NCI-H2227 (cell line): Measurements from ENCODE around the gene PCGF1.

Source experiments
- DNase-seq: peaks from one replicate; lab custom pipeline; 2025; ENCODE audit not compliant: unreplicated experiment; lab: John Stamatoyannopoulos, UW

PCGF1 gene

GRCh38 chr2:74507145-74507925 is at the start of gene PCGF1:
PCGF1 (minus strand) TSS chr2:74507695; CDS start chr2:74507668, 27 bp downstream.
- DNase-seq, result peak; percentile 99

GRCh38 chr2:74556831-74557370 is 49.4 kb upstream of the PCGF1 start:
- no peak for DNase-seq

- DNase-seq, result no peak
Observed at GRCh38 chr2:74556159-74556558, 48.7 kb upstream of the PCGF1 start.

- no peak for DNase-seq
Observed at GRCh38 chr2:74555610-74556103, 48.2 kb upstream of the PCGF1 start.

- DNase-seq, result peak; percentile 73
Observed at GRCh38 chr2:74554820-74555531, 47.5 kb upstream of the PCGF1 start.

- DNase-seq, result peak; percentile 91
Observed at GRCh38 chr2:74553892-74554819, 46.7 kb upstream of the PCGF1 start, which contains the start of the genes DOK1 and LOXL3. DOK1 (plus strand) TSS chr2:74554720; CDS start chr2:74554755, 35 bp downstream. LOXL3 (minus strand) TSS chr2:74553942; CDS start chr2:74552634, 1,308 bp downstream.

GRCh38 chr2:74552914-74553811 is 45.7 kb upstream of the PCGF1 start:
- peak; percentile 62 for DNase-seq

- no peak for DNase-seq
Observed at GRCh38 chr2:74551942-74552913, 44.7 kb upstream of the PCGF1 start.

GRCh38 chr2:74551530-74551929 is 44.0 kb upstream of the PCGF1 start:
- no peak for DNase-seq

GRCh38 chr2:74550231-74550630 is 42.7 kb upstream of the PCGF1 start:
- no peak for DNase-seq

- DNase-seq, result peak; percentile 82
Observed at GRCh38 chr2:74548900-74549826, 41.7 kb upstream of the PCGF1 start.

- peak; percentile 50 for DNase-seq
Observed at GRCh38 chr2:74548285-74548899, 40.9 kb upstream of the PCGF1 start.

- DNase-seq, result no peak
Observed at GRCh38 chr2:74546004-74546403, 38.5 kb upstream of the PCGF1 start.

GRCh38 chr2:74544634-74545033 is 37.1 kb upstream of the PCGF1 start:
- no peak for DNase-seq

- no peak for DNase-seq
Observed at GRCh38 chr2:74542978-74543377, 35.5 kb upstream of the PCGF1 start.

- DNase-seq, result no peak
Observed at GRCh38 chr2:74540291-74540690, 32.8 kb upstream of the PCGF1 start.

- DNase-seq, result no peak
Observed at GRCh38 chr2:74538881-74539339, 31.4 kb upstream of the PCGF1 start.
